DOHH2 (cell line): ENCODE data around the gene NUBP2.

Source experiments
- CTCF ChIP-seq: fragments of 200-600 bp; sonication (generic); IDR thresholded peaks from one replicate; pipeline ENCODE4 v1.5.1; 2014; ENCODE audit warnings: antibody characterized with exemption, mild to moderate bottlenecking, low read depth, low read length; ENCODE audit not compliant: poor library complexity, severe bottlenecking
- EZH2phosphoT487 ChIP-seq: fragments of 200-600 bp; sonication (generic); IDR thresholded peaks from 2 replicates; pipeline ENCODE4 v1.6.1; 2017; ENCODE audit warnings: borderline replicate concordance, mild to moderate bottlenecking, antibody characterized with exemption, low read length, moderate library complexity, mixed read lengths

- TF ChIP-seq CTCF, result no peak
- TF ChIP-seq EZH2phosphoT487, result no peak
Measured at GRCh38 chr16:1775006-1775845, 7.5 kb upstream of the NUBP2 start.
